Stomach (tissue), 4 donors: Measurements from ENCODE around the gene CDC6.

Source experiments
- POLR2AphosphoS5 ChIP-seq, 3 donors: sonication (generic); formaldehyde crosslinking; IDR thresholded peaks; one replicate each; pipeline ENCODE4 v1.6.1; 2016; ENCODE audit warnings: antibody characterized with exemption in 3 of 3
- TF ChIP-seq, protein P1 (sequence below), 7 experiments: fragments of 450-650 bp in 4 of 7; fragments of 200-600 bp in 3 of 7; sonication (generic) in 3 of 7; IDR thresholded peaks; one replicate each; pipeline ENCODE4 v1.5.1; 2016 to 2019; ENCODE audit warnings: antibody characterized with exemption in 7 of 7, control low read depth in 2 of 7, mild to moderate bottlenecking in 1 of 7

DNA sequence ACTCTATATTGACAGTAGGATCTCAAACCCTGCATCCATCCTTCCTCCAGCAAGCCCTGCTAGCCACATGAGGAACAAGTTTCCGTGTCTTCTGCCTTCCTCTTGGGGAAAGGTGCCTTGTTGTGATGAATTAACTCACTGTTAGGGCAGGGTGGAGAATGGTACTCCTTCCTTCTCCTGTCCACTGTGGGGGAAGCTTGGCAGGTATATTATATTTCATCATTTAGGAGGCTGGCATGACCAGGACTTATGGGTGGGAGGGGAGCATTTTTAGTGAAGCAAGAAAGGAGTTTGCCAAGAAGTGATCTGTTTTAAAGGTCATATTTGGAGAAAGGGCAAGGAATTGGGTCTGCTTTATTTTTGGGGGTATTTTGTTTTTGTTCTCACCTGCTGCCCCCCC is 9.3 kb upstream of the CDC6 start:
- TF ChIP-seq, protein P1, sequence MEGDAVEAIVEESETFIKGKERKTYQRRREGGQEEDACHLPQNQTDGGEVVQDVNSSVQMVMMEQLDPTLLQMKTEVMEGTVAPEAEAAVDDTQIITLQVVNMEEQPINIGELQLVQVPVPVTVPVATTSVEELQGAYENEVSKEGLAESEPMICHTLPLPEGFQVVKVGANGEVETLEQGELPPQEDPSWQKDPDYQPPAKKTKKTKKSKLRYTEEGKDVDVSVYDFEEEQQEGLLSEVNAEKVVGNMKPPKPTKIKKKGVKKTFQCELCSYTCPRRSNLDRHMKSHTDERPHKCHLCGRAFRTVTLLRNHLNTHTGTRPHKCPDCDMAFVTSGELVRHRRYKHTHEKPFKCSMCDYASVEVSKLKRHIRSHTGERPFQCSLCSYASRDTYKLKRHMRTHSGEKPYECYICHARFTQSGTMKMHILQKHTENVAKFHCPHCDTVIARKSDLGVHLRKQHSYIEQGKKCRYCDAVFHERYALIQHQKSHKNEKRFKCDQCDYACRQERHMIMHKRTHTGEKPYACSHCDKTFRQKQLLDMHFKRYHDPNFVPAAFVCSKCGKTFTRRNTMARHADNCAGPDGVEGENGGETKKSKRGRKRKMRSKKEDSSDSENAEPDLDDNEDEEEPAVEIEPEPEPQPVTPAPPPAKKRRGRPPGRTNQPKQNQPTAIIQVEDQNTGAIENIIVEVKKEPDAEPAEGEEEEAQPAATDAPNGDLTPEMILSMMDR (IDR thresholded peaks at IDR 0.05), result no peak
- TF ChIP-seq POLR2AphosphoS5 (IDR thresholded peaks at IDR 0.05), result no peak
